Endometrial microvascular endothelial cells (primary cell): ENCODE data around the gene PTH2. TPM values are rescaled to one million over a fixed set of nuclear protein-coding genes. Genes with fewer than 3 reads are reported as not detected.
"Not testable (repeated sequence)": the region's sequence is repeated elsewhere in the genome, so short reads cannot be mapped to it uniquely, and the experiment has no call there.

Experiments used
- in situ Hi-C: cut with HindIII; loops from 2 replicates; pipeline ENCODE4 v1.10.0; 2017; ENCODE audit warnings: low sequenced_read_pairs, low pct_unique_long_range_greater_than_20kb; ENCODE audit errors: inconsistent ontology term
- total RNA-seq: library from RNA; depleted of rRNA; stranded (reverse); fragments of >200 nt; gene quantifications from one replicate; pipeline ENCODE4 v1.2.3, GENCODE V29; 2015; ENCODE audit errors: inconsistent ontology term

The PTH2 gene
- total RNA-seq, 1 donor from 2014 or later: not detected

DNA sequence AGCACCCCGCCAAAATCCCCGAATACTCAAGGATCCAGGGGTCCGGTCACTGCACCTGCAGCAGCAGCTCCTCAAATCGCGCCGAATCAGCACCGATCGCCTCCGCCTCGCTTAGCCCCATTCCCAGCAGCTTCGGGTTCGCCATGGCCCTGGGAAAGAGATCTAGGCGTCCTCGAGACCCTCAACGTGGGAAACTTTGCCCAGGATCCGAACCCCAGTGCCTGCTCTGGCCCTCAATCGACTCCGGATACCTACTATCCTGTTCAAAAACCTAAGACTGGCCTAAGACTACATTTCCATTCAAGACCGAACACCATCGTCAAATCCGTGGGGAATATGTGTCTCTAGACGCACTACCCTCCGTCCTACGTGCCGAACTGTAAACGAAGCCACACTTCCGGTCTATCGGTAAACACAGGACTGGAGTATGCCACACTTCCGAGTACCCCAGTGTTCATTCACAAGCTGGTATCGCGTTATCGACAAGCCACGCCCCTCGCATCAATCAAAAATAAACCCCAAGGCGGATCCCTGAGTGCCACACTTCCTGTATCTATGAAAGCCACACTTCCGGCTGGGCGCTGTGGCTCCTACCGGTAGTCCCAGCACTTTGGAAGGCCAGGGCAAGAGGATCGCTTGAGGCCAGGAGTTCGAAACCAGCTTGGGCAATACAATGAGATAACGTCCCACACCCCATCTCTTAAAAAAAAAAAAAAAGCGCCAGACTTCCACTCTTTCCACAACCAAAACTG lies 28.4 kb upstream of the PTH2 start, which contains the start of gene PIH1D1:
Gene PIH1D1, minus strand, starts transcription at position 385 of the 752 bp plus-strand sequence. Its CDS starts 240 bp downstream, at position 145.
- in situ Hi-C loops: no loop called here

DNA sequence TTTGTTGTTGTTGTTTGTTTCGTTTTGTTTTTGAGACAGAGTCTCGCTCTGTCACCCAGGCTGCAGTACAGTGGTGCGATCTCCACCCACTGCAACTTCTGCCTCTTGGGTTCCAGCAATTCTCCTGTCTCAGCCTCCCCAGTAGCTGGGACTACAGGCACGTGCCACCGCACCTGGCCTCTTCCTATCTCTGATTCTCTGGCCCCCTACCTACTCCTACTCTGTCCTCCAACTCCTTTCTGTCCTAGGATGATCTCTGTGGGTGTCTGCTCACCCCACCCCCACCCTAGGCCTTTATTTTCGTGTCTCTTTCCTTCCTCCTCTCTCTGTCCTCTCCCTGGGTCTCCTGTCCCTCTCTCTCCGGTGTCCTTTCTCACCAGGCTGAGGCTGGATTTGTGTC lies 27.2 kb upstream of the PTH2 start:
- in situ Hi-C loops: no loop called here

GRCh38 chr19:49448432-49448786 lies 25.2 kb upstream of the PTH2 start:
- in situ Hi-C loops: no loop called here

DNA sequence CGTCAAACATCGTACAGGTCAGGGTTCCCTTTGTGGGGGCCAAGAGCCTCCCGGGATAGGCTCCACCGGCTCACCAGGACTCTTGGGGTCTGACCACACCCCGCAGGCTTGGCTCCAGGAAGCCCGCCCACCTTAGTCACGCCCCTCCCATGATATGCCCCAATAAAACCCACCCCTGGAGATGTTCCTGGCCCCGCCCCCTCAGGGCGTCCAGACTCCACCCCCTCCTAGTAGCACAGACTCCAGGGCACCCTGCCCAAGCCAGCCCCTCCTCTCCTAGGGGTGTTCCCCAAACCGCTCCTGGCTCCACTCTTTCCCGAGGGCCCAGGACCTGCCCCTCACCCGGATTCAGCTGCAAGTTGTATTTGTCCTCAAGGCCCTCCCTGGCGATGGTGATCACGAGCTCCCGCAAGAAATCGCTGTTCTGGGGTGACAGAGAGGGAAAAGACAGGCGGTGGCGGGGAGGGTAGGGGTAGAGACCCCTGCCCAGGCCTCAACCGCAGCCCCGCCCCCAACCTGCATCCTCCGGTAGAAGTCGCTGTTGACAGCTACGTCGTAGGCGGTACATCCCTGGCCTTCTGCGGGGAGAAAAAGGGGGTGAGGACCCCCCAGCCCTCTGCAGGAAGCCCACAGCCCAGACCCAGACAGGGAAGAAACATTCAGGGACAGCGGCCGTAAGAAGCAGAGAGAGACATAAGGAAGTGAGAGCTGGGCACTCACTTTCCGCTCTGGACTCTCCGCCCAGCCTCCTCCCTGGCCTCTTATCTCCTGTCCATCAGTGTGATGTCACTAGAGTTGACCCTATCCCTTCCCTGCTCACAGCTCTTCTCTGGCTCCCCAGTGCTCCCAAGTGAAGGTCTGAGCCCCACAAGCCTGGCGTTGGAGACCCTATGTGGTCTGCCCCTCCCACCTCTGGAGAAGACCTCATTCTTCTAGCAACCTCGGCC lies 24.5 kb upstream of the PTH2 start:
- in situ Hi-C loops: no loop called here

GRCh38 chr19:49445997-49446396 lies 22.8 kb upstream of the PTH2 start:
- in situ Hi-C loops: no loop called here

DNA sequence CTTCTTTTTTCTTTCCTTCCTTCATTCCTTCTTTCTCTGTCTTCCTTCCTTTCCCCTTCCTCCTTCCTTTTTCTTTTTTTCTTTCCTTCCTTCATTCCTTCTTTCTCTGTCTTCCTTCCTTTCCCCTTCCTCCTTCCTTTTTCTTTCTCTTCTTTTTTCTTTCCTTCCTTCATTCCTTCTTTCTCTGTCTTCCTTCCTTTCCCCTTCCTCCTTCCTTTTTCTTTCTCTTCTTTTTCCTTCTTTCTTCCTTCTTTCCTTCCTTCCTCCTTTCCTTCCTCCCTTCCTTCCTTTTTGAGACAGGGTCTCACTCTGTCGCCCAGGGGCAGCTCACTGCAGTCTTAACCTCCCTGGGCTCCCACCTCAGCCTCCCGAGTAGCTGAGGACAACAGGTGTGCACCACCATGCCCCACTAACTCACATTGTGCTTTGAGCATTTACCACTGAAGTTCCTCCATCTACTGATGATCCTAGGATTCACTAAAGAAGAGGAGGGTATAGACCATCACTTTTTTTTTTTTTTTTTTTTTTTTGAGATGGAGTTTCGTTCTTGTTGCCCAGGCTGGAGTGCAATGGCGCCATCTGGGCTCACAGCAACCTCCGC lies 21.0 kb upstream of the PTH2 start:
- in situ Hi-C loops: not testable (repeated sequence)

GRCh38 chr19:49443366-49444099 lies 20.3 kb upstream of the PTH2 start:
- in situ Hi-C loops: no loop called here

DNA sequence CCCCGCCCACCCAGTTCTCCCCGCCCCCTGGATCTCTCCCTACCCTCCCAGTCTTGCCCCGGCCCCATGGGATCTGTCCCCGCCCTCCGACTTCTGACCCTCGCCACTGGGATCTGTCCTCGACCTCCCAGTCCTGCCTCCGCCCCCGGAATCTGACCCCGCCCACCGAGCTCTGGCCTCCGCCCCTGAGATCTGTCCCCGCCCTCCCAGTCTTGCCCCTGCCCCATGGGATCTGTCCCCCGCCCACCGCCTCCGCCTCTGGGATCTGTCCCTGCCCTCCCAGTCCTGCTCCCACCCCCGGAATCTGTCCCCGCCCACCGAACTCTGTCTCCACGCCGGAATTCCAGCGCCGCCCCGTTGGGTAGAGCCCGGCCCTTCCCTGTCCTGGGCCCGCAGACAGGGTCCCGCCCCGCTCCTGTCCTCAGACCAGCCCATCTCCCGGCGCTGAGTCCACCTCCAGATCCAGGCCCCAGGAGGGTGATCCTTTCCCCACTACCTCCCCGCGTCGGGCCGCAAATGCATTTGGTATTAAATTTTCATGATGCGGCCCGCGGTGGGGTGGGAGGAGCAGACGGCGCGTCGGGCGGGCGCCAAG lies 19.6 kb upstream of the PTH2 start:
- in situ Hi-C loops: no loop called here

DNA sequence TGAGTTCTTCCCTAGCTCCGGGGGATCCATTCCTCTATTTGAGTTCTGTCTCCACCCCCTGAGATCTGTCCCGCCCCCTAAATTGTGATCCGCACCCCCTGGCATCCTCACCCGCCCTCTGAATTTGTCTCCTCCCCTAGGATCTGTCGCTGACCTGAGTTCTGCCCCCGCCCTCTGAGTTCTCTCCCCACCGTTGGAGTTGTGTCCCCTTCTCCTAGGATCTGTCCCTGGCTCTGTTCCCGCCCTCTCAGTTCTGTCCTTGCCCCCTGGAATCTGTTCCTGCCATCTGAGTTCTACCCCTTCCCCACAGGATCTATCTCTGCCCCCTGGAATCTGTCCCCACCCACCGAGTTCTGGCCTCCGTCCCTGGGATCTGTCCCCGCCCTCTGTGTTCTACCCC lies 19.1 kb upstream of the PTH2 start:
- in situ Hi-C loops: no loop called here

DNA sequence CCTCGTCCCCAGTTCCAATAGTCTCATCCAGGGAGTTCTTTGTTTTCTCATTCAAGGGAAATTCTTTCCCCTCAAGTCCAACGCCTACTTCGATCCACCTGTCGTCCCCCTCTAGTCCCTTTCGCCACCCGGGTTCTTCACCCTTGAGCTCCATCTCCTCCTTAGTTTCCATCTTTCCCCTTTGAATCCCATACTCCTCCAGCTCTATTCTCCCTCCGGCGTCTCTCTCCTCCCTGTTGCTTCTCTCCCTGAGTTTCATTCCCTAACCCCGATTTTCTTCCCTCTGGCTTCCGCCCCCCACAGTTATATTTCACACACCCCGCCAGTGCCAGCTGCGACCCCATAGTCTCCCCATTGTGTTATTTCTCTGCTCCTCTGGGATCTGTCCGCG lies 18.7 kb upstream of the PTH2 start:
- in situ Hi-C loops: no loop called here

- in situ Hi-C loops: no loop called here
These were observed 18.1 kb upstream of the PTH2 start, which contains the start of gene SLC17A7 for GRCh38 chr19:49441210-49441959. Gene SLC17A7, minus strand, starts transcription at chr19:49441527. Its CDS starts 148 bp downstream, at chr19:49441379.

DNA sequence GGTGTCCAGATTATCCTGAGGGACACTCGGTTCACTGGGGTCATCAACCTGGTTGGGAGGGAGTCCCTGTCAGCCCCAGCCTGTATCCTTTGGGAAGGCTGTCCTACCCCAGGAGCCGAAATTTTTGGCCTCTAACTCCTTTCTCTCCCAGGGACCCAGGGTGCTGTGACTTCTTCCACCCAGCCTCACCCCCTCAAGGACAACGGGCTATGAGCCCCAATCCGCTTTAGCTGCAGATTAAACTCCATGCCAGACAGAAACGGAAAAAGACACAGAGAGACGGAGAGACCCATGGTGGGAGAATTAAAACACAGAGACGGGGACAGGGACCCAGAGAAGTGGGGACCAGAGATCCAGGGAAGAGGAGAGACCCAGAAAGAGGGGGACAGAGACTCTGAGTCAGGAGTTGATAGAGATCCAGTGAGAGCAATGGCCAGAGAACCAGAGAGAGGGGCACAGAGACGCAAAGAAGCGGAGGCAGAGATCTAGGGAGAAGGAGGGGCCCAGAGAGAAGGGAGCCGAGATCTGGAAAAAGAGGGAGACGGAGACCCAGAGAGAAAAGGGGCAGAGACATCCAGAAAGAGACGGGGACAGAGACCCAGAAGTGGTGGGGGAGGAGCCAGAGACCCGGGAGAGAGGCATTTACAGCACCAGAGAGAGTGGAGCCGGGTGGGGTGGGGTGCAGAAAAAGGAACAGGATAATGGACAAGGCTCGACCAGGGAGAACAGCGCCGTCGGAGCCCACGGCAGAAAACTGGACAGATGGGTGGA lies 17.4 kb upstream of the PTH2 start:
- in situ Hi-C loops: no loop called here

GRCh38 chr19:49439836-49440235 lies 16.6 kb upstream of the PTH2 start:
- in situ Hi-C loops: no loop called here

DNA sequence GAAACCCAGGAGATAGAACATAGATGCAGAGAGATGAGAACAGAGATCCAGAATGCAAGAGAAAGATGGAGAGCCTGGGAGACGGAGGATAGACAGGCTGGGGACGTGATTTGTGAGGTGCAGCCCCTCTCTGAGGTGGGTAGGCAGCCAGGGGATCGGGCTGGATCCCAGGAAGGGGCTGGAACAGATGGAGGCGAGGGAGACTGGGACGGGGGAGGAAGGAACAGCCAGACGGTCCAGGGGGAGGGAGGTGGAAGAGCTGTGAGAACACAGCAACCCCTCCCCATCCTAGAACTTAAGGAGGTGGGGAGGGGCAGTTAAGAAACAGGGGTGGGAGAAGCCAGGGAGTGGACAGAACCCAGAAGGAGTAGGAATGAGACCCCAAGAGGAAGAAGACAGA lies 15.0 kb upstream of the PTH2 start:
- in situ Hi-C loops: no loop called here

DNA sequence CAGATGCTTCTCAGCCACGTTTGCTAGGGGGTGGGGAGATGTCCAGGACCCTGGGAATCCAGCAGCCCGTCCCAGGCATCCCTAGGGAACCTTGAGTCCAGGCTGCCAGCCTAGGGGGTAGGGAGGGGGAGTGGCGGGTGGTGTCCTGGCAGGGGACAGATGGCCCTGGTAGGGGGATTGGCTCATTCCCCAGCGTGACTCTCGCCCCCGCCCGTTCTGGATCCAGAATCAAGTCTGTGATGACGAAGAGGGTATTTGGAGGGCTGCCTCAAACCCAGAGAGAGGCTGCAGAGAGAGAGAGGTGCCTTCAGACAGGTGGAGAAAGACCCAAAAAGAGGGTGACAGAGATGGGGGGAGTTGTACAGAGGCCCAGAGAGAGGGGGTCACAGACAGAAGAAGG lies 14.0 kb upstream of the PTH2 start:
- in situ Hi-C loops: no loop called here

DNA sequence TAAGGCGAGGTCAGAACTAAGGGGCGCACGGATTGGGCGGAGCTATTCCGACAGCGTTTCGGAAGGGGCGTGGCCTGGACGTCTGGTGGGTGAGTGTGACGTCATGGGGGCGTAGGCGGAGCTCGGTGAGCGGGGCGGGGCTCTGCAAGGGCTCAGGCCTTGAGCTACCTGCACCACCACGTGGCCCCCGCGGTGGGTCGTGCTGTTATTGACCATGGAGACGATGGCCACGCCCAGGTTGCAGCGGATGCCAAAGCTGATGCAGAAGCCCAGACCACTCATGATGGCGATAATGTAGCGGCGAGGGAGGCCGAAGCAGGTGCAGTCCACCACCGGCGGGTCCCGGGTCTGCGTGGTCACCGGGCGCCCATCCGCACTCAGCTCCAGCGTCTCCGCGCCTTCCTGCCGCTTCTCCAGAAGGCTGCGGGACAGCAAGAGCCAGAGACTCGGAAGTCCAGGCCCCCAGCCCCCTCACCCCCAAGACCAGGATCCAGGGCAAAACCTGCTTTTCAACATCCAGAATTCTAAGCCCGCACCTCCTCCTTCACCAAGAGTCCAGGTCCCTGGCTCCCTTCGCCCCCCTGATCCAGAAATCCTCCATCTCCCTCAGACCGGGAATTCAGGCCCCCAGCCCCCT lies 13.3 kb upstream of the PTH2 start:
- in situ Hi-C loops: no loop called here

- in situ Hi-C loops: no loop called here
These were observed 12.4 kb upstream of the PTH2 start for GRCh38 chr19:49435670-49436069.
